ENCODE data around the gene MTG1. TPM values are rescaled to one million over a fixed set of nuclear protein-coding genes. Genes with fewer than 3 reads are reported as not detected.

MTG1 gene
- total RNA-seq, 1 experiment from 2014 or later = 83.3 TPM

- Histone ChIP-seq H3K4me1 (ENCODE audit: insufficient read depth, low read length, poor library complexity, severe bottlenecking) (no peaks in the 10 kb centered on the region), H3K36me3 (ENCODE audit: insufficient read depth, low read length, poor library complexity, severe bottlenecking) (no peaks in the 10 kb centered on the region), H3K4me3 (ENCODE audit: low read depth, low read length, poor library complexity, severe bottlenecking) (no peak overlapping the region), H3K27ac (ENCODE audit: low read depth, low read length, poor library complexity, severe bottlenecking) (no peak overlapping the region), H3K27me3 (replicated peaks; ENCODE audit: insufficient read depth, low read depth, low read length, poor library complexity) (no peaks in the 10 kb centered on the region), H3K9me3 (ENCODE audit: low read depth, low read length, poor library complexity, severe bottlenecking) (peaks cover 17% of the 10 kb centered on the region)
- no peak for DNase-seq (ENCODE audit: low spot score)
- ChIA-PET POLR2A (ENCODE audit: low non-redundant PET) (no interaction called here), CTCF (no interaction called here)
- intact Hi-C loops (cut with micrococcal nuclease; ENCODE audit: unreplicated experiment) = no loop called here
- no TSS peak for BruUV-seq (replicated peaks)
- TF ChIP-seq CTCF (conservative IDR thresholded peaks at IDR 0.05; ENCODE audit: low read depth, low read length) (no peak), EZH2 (IDR thresholded peaks at IDR 0.05; ENCODE audit: borderline replicate concordance, low read depth, low read length, poor library complexity, severe bottlenecking) (no peak)
Observed at GRCh38 chr10:133452453-133452852, 58.5 kb downstream of the MTG1 start.

- intact Hi-C loops (cut with micrococcal nuclease; ENCODE audit: unreplicated experiment) = no loop called here
- ChIA-PET CTCF (no interaction called here), POLR2A (ENCODE audit: low non-redundant PET) (no interaction called here)
- Histone ChIP-seq H3K9me3 (ENCODE audit: low read depth, low read length, poor library complexity, severe bottlenecking) (peaks cover 7% of the 10 kb centered on the region), H3K4me3 (ENCODE audit: low read depth, low read length, poor library complexity, severe bottlenecking) (no peak within 1 kb of the TSS), H3K27me3 (replicated peaks; ENCODE audit: insufficient read depth, low read depth, low read length, poor library complexity) (no peaks in the 10 kb centered on the region), H3K36me3 (ENCODE audit: insufficient read depth, low read length, poor library complexity, severe bottlenecking) (no peaks in the 10 kb centered on the region), H3K4me1 (ENCODE audit: insufficient read depth, low read length, poor library complexity, severe bottlenecking) (no peaks in the 10 kb centered on the region), H3K27ac (ENCODE audit: low read depth, low read length, poor library complexity, severe bottlenecking) (no peak within 1 kb of the TSS)
- no TSS peak for BruUV-seq (replicated peaks)
- no peak for DNase-seq (ENCODE audit: low spot score)
- TF ChIP-seq EZH2 (IDR thresholded peaks at IDR 0.05; ENCODE audit: borderline replicate concordance, low read depth, low read length, poor library complexity, severe bottlenecking) = no peak
- TF ChIP-seq CTCF (conservative IDR thresholded peaks at IDR 0.05; ENCODE audit: low read depth, low read length) = no peak
Observed at GRCh38 chr10:133453516-133454203, 59.7 kb downstream of the MTG1 start, which contains the start of gene SCART1. TSS of gene SCART1 (plus strand) at chr10:133453945. CDS start at chr10:133453998, 53 bp downstream.

- CTCF ChIA-PET = no interaction called here
Observed at GRCh38 chr10:133454204-133454893, 60.4 kb downstream of the MTG1 start.

More at GRCh38 chr10:133454204-133454893, 60.4 kb downstream of the MTG1 start:
- no peaks in the 10 kb centered on the region for H3K4me1 ChIP-seq (ENCODE audit: insufficient read depth, low read length, poor library complexity, severe bottlenecking)
- TF ChIP-seq CTCF (conservative IDR thresholded peaks at IDR 0.05; ENCODE audit: low read depth, low read length) (no peak), EZH2 (IDR thresholded peaks at IDR 0.05; ENCODE audit: borderline replicate concordance, low read depth, low read length, poor library complexity, severe bottlenecking) (no peak)
- no TSS peak for BruUV-seq (replicated peaks)
- H3K36me3 ChIP-seq (ENCODE audit: insufficient read depth, low read length, poor library complexity, severe bottlenecking) = no peaks in the 10 kb centered on the region
- no peak for DNase-seq (ENCODE audit: low spot score)
- no peaks in the 10 kb centered on the region for H3K27me3 ChIP-seq (replicated peaks; ENCODE audit: insufficient read depth, low read depth, low read length, poor library complexity)
- H3K4me3 ChIP-seq (ENCODE audit: low read depth, low read length, poor library complexity, severe bottlenecking) = no peak overlapping the region
- POLR2A ChIA-PET (ENCODE audit: low non-redundant PET) = no interaction called here
- intact Hi-C loops (cut with micrococcal nuclease; ENCODE audit: unreplicated experiment) = no loop called here
- no peak overlapping the region for H3K27ac ChIP-seq (ENCODE audit: low read depth, low read length, poor library complexity, severe bottlenecking)
- peaks cover under 1% of the 10 kb centered on the region for H3K9me3 ChIP-seq (ENCODE audit: low read depth, low read length, poor library complexity, severe bottlenecking)
